WTC11 (cell line): ENCODE data around the gene PDCD1. TPM values are rescaled to one million over a fixed set of nuclear protein-coding genes. Genes with fewer than 3 reads are reported as not detected.

Source experiments
- ATAC-seq: fragments of 200-7000 bp; cut with Tn5 transposase; 2 replicates; pipeline ENCODE4 v1.10.0; 2021; ENCODE audit warnings: mild to moderate bottlenecking, moderate library complexity
- CTCF ChIA-PET: fragments of 300-600 bp; sonication (Branson Sonifier 250); formaldehyde crosslinking; loops from one replicate; lab custom pipeline; 2021; ENCODE audit warnings: antibody characterized with exemption; lab: Charles Lee
- POLR2A ChIA-PET: fragments of 350-600 bp; sonication (Branson Sonifier 250); formaldehyde crosslinking; loops from one replicate; lab custom pipeline; 2021; ENCODE audit warnings: antibody characterized with exemption; lab: Charles Lee
- DNase-seq: peaks from one replicate; pipeline ENCODE4 v3.0.0; 2021; ENCODE audit warnings: low spot score
- H3K27ac Mint-ChIP-seq: 2 replicates; pipeline ENCODE4 v1.8.0; 2021; ENCODE audit warnings: mixed read lengths
- H3K27me3 Mint-ChIP-seq: 2 replicates; pipeline ENCODE4 v1.8.0; 2021; ENCODE audit warnings: low read depth, mild to moderate bottlenecking, moderate library complexity, mixed read lengths
- H3K36me3 Mint-ChIP-seq: 2 replicates; pipeline ENCODE4 v1.8.0; 2021; ENCODE audit warnings: mixed read lengths
- H3K4me1 Mint-ChIP-seq: 2 replicates; pipeline ENCODE4 v1.8.0; 2022; ENCODE audit warnings: mixed read lengths
- H3K4me3 Mint-ChIP-seq: 2 replicates; pipeline ENCODE4 v1.8.0; 2021; ENCODE audit warnings: mild to moderate bottlenecking, moderate library complexity, mixed read lengths
- H3K9me3 Mint-ChIP-seq: 2 replicates; pipeline ENCODE4 v1.8.0; 2021; ENCODE audit warnings: mixed read lengths
- CBFB ChIP-seq: sonication (generic); formaldehyde crosslinking; IDR thresholded peaks from 2 replicates; pipeline ENCODE4 v1.8.1; 2022; ENCODE audit warnings: mild to moderate bottlenecking, low read depth, missing genetic modification reagents
- CTCF ChIP-seq: fragments of 200-600 bp; IDR thresholded peaks from 2 replicates; pipeline ENCODE4 v1.8.0; 2022; ENCODE audit warnings: antibody characterized with exemption
- E2F1 ChIP-seq: sonication (generic); formaldehyde crosslinking; IDR thresholded peaks from 2 replicates; pipeline ENCODE4 v1.8.0; 2022; ENCODE audit warnings: mild to moderate bottlenecking, missing genetic modification reagents
- E2F4 ChIP-seq: sonication (generic); formaldehyde crosslinking; IDR thresholded peaks from 2 replicates; pipeline ENCODE4 v1.8.1; 2022; ENCODE audit warnings: low read depth, mild to moderate bottlenecking, moderate library complexity, missing genetic modification reagents, borderline replicate concordance
- IRF2 ChIP-seq: sonication (generic); formaldehyde crosslinking; IDR thresholded peaks from 2 replicates; pipeline ENCODE4 v1.8.0; 2022; ENCODE audit warnings: low read depth, missing genetic modification reagents, borderline replicate concordance
- MXD4 ChIP-seq: fragments of 250-450 bp; sonication (Bioruptor Pico); IDR thresholded peaks from 2 replicates; pipeline ENCODE4 v1.8.0; 2021; ENCODE audit warnings: mild to moderate bottlenecking, moderate library complexity, borderline replicate concordance
- MYBL2 ChIP-seq: sonication (generic); formaldehyde crosslinking; IDR thresholded peaks from 2 replicates; pipeline ENCODE4 v1.8.1; 2023; ENCODE audit warnings: mild to moderate bottlenecking, moderate library complexity, missing genetic modification reagents
- NFATC4 ChIP-seq: fragments of 250-450 bp; sonication (Bioruptor Pico); IDR thresholded peaks from 2 replicates; pipeline ENCODE4 v1.9.0; 2021; ENCODE audit warnings: mild to moderate bottlenecking
- OVOL2 ChIP-seq: fragments of 250-450 bp; sonication (Bioruptor Pico); IDR thresholded peaks from 2 replicates; pipeline ENCODE4 v1.9.0; 2021; ENCODE audit warnings: mild to moderate bottlenecking, borderline replicate concordance
- RELA ChIP-seq: sonication (generic); formaldehyde crosslinking; IDR thresholded peaks from 2 replicates; pipeline ENCODE4 v1.8.1; 2022; ENCODE audit warnings: missing genetic modification reagents, mild to moderate bottlenecking, borderline replicate concordance
- SMAD3 ChIP-seq: sonication (generic); formaldehyde crosslinking; IDR thresholded peaks from 2 replicates; pipeline ENCODE4 v1.8.0; 2022; ENCODE audit warnings: missing genetic modification reagents, mild to moderate bottlenecking, borderline replicate concordance
- TEAD4 ChIP-seq: sonication (generic); formaldehyde crosslinking; IDR thresholded peaks from 2 replicates; pipeline ENCODE4 v1.8.0; 2022; ENCODE audit warnings: mild to moderate bottlenecking, missing genetic modification reagents
- ZMAT4 ChIP-seq: fragments of 250-450 bp; sonication (Bioruptor Pico); IDR thresholded peaks from 2 replicates; pipeline ENCODE4 v1.9.0; 2021; ENCODE audit warnings: mild to moderate bottlenecking
- ZNF317 ChIP-seq: sonication (generic); formaldehyde crosslinking; IDR thresholded peaks from 2 replicates; pipeline ENCODE4 v1.8.1; 2023; ENCODE audit warnings: low read depth, mild to moderate bottlenecking, moderate library complexity, missing genetic modification reagents, borderline replicate concordance
- ZNF671 ChIP-seq: fragments of 250-450 bp; sonication (Bioruptor Pico); IDR thresholded peaks from 2 replicates; pipeline ENCODE4 v1.8.0; 2021; ENCODE audit warnings: mild to moderate bottlenecking
- ZSCAN18 ChIP-seq: fragments of 250-450 bp; sonication (Bioruptor Pico); IDR thresholded peaks from 2 replicates; pipeline ENCODE4 v2.1.2; 2022; ENCODE audit warnings: mild to moderate bottlenecking, moderate library complexity
- total RNA-seq: library from RNA; stranded (reverse); gene quantifications from 3 replicates; pipeline ENCODE4 v1.2.3, GENCODE V29; 2021

The PDCD1 gene
- total RNA-seq, 1 experiment from 2014 or later = 0.52 TPM

GRCh38 chr2:241855245-241855887 is 3.3 kb downstream of the PDCD1 start (continued):
- no peak for TF ChIP-seq ZSCAN18 (CRISPR knock-in tag)
- no peak for TF ChIP-seq E2F4 (CRISPR knock-in tag)
- no peak for TF ChIP-seq ZMAT4 (CRISPR knock-in tag)
- no peak for TF ChIP-seq MYBL2 (CRISPR knock-in tag)
- no peak for TF ChIP-seq ZNF671 (CRISPR knock-in tag)
- no peak for TF ChIP-seq CTCF
- no peak for TF ChIP-seq RELA
- TF ChIP-seq IRF2 (CRISPR knock-in tag) = no peak

GRCh38 chr2:241854342-241855244 is 4.1 kb downstream of the PDCD1 start:
- H3K36me3 Mint-ChIP-seq = no peaks in the 10 kb centered on the region
- CTCF ChIA-PET = no interaction called here
- ATAC-seq = no peak

GRCh38 chr2:241853651-241854341 is 4.9 kb downstream of the PDCD1 start:
- Mint-ChIP-seq H3K9me3 (no peaks in the 10 kb centered on the region), H3K36me3 (no peaks in the 10 kb centered on the region), H3K27me3 (no peaks in the 10 kb centered on the region), H3K4me1 (no peaks in the 10 kb centered on the region), H3K4me3 (no peak overlapping the region), H3K27ac (no peak overlapping the region)
- POLR2A ChIA-PET = no interaction called here
- no peak for ATAC-seq
- no peak for DNase-seq
- CTCF ChIA-PET = no interaction called here
- TF ChIP-seq E2F4 (CRISPR knock-in tag) (no peak), ZNF671 (CRISPR knock-in tag) (no peak), CTCF (no peak), E2F1 (CRISPR knock-in tag) (no peak), OVOL2 (no peak), CBFB (CRISPR knock-in tag) (no peak), ZNF317 (CRISPR knock-in tag) (no peak), NFATC4 (CRISPR knock-in tag) (no peak), TEAD4 (CRISPR knock-in tag) (no peak), MXD4 (CRISPR knock-in tag) (no peak)

More at GRCh38 chr2:241854342-241855244, 4.1 kb downstream of the PDCD1 start:
- TF ChIP-seq SMAD3 = no peak
- TF ChIP-seq, all 79 proteins: peak for 0
- DNase-seq = no peak
- POLR2A ChIA-PET = no interaction called here
- H3K4me1 Mint-ChIP-seq = 0 out of 2 replicates have a peak, but pooled peaks cover 2% of the 10 kb centered on the region
- H3K4me3 Mint-ChIP-seq = no peak overlapping the region
- H3K27me3 Mint-ChIP-seq = no peaks in the 10 kb centered on the region
- H3K9me3 Mint-ChIP-seq = no peaks in the 10 kb centered on the region
- no peak overlapping the region for H3K27ac Mint-ChIP-seq
